Adipocyte (in vitro differentiated cells): ENCODE data around the gene SETD5.

Experiments
- DNase-seq: peaks from one replicate; pipeline ENCODE4 v3.0.0-alpha.2; 2015; ENCODE audit warnings: low read depth
- H3K27me3 ChIP-seq: replicated peaks from 2 replicates; pipeline ENCODE4 v1.7.0; 2013; ENCODE audit warnings: mild to moderate bottlenecking, low read length, moderate library complexity; ENCODE audit not compliant: control insufficient read depth, insufficient read depth
- H3K36me3 ChIP-seq: 2 replicates; pipeline ENCODE4 v1.7.0; 2013; ENCODE audit warnings: low read length, mild to moderate bottlenecking, moderate library complexity; ENCODE audit not compliant: control insufficient read depth, insufficient read depth, severe bottlenecking
- H3K4me1 ChIP-seq: 2 replicates; pipeline ENCODE4 v1.7.0; 2013; ENCODE audit warnings: mild to moderate bottlenecking, low read length, moderate library complexity; ENCODE audit not compliant: control insufficient read depth, insufficient read depth
- H3K4me3 ChIP-seq: 2 replicates; pipeline ENCODE4 v1.7.0; 2013; ENCODE audit warnings: mild to moderate bottlenecking, low read length, moderate library complexity
- H3K9ac ChIP-seq: 2 replicates; pipeline ENCODE4 v1.7.0; 2013; ENCODE audit warnings: mild to moderate bottlenecking, low read length, moderate library complexity
- H3K9me3 ChIP-seq: 2 replicates; pipeline ENCODE4 v1.7.0; 2013; ENCODE audit warnings: mild to moderate bottlenecking, low read length, moderate library complexity; ENCODE audit not compliant: control insufficient read depth

Gene SETD5

GRCh38 chr3:9379327-9379726, 18.1 kb upstream of the SETD5 start:
- no peak for DNase-seq
- H3K9ac ChIP-seq: no peak overlapping the region
- H3K27me3 ChIP-seq: no peaks in the 10 kb centered on the region
- H3K9me3 ChIP-seq: no peaks in the 10 kb centered on the region
- no peak overlapping the region for H3K4me3 ChIP-seq
- H3K36me3 ChIP-seq: peaks cover 85% of the 10 kb centered on the region
- H3K4me1 ChIP-seq: peaks cover 10% of the 10 kb centered on the region

GRCh38 chr3:9380014-9380413, 17.4 kb upstream of the SETD5 start:
- Histone ChIP-seq H3K9ac (no peak overlapping the region), H3K9me3 (no peaks in the 10 kb centered on the region), H3K4me3 (no peak overlapping the region), H3K4me1 (peaks cover 17% of the 10 kb centered on the region), H3K36me3 (peaks cover 85% of the 10 kb centered on the region), H3K27me3 (no peaks in the 10 kb centered on the region)
- DNase-seq: no peak

GRCh38 chr3:9384141-9384828, 13.1 kb upstream of the SETD5 start:
- DNase-seq: peak; percentile 41
- Histone ChIP-seq H3K4me3 (no peak overlapping the region), H3K4me1 (peaks cover 21% of the 10 kb centered on the region), H3K36me3 (peaks cover 85% of the 10 kb centered on the region), H3K27me3 (no peaks in the 10 kb centered on the region), H3K9ac (peak overlapping the region; percentile 23), H3K9me3 (no peaks in the 10 kb centered on the region)

- Histone ChIP-seq H3K4me1 (peaks cover 21% of the 10 kb centered on the region), H3K9ac (no peak overlapping the region), H3K9me3 (no peaks in the 10 kb centered on the region), H3K27me3 (no peaks in the 10 kb centered on the region), H3K4me3 (no peak overlapping the region), H3K36me3 (peaks cover 86% of the 10 kb centered on the region)
- DNase-seq: no peak
Measured at GRCh38 chr3:9385187-9386077, 12.0 kb upstream of the SETD5 start.

- Histone ChIP-seq H3K9me3 (no peaks in the 10 kb centered on the region), H3K36me3 (peaks cover 87% of the 10 kb centered on the region), H3K9ac (no peak overlapping the region), H3K4me3 (no peak overlapping the region), H3K27me3 (no peaks in the 10 kb centered on the region), H3K4me1 (peaks cover 25% of the 10 kb centered on the region)
- no peak for DNase-seq
Measured at GRCh38 chr3:9386078-9386459, 11.3 kb upstream of the SETD5 start.

GRCh38 chr3:9386501-9387321, 10.7 kb upstream of the SETD5 start:
- H3K4me3 ChIP-seq: no peak overlapping the region
- no peak for DNase-seq
- no peaks in the 10 kb centered on the region for H3K27me3 ChIP-seq
- peaks cover 90% of the 10 kb centered on the region for H3K36me3 ChIP-seq
- peak overlapping the region; percentile 2 for H3K9ac ChIP-seq
- H3K4me1 ChIP-seq: peaks cover 31% of the 10 kb centered on the region
- no peaks in the 10 kb centered on the region for H3K9me3 ChIP-seq

- DNase-seq: no peak
- Histone ChIP-seq H3K9ac (no peak overlapping the region), H3K9me3 (no peaks in the 10 kb centered on the region), H3K4me3 (no peak overlapping the region), H3K4me1 (peaks cover 37% of the 10 kb centered on the region), H3K36me3 (peaks cover 94% of the 10 kb centered on the region), H3K27me3 (no peaks in the 10 kb centered on the region)
Measured at GRCh38 chr3:9387322-9387655, 10.1 kb upstream of the SETD5 start.

- H3K4me3 ChIP-seq: no peak overlapping the region
Measured at GRCh38 chr3:9388142-9388541, 9.3 kb upstream of the SETD5 start.

GRCh38 chr3:9388562-9389272, 8.7 kb upstream of the SETD5 start:
- Histone ChIP-seq H3K4me1 (peaks cover 42% of the 10 kb centered on the region), H3K27me3 (no peaks in the 10 kb centered on the region), H3K9ac (no peak overlapping the region), H3K36me3 (peaks cover 97% of the 10 kb centered on the region), H3K9me3 (no peaks in the 10 kb centered on the region), H3K4me3 (no peak overlapping the region)
- DNase-seq: no peak

More at GRCh38 chr3:9388142-9388541, 9.3 kb upstream of the SETD5 start:
- Histone ChIP-seq H3K9ac (no peak overlapping the region), H3K36me3 (peaks cover 94% of the 10 kb centered on the region), H3K27me3 (no peaks in the 10 kb centered on the region), H3K9me3 (no peaks in the 10 kb centered on the region), H3K4me1 (peaks cover 44% of the 10 kb centered on the region)
- no peak for DNase-seq

GRCh38 chr3:9390265-9390888, 7.0 kb upstream of the SETD5 start:
- Histone ChIP-seq H3K27me3 (no peaks in the 10 kb centered on the region), H3K4me3 (no peak overlapping the region), H3K36me3 (peaks cover 92% of the 10 kb centered on the region), H3K9me3 (no peaks in the 10 kb centered on the region), H3K4me1 (peaks cover 42% of the 10 kb centered on the region), H3K9ac (no peak overlapping the region)
- no peak for DNase-seq
